ENCODE measurements around the gene DNAH2.

GRCh38 chr17:7817643-7817964 is 100.1 kb downstream of the DNAH2 start:
- TF ChIP-seq ETS1 (IDR thresholded peaks at IDR 0.05) (no peak), EZH2 (IDR thresholded peaks at IDR 0.05; ENCODE audit: low read depth, unreplicated experiment) (no peak), STAT1 (IDR thresholded peaks at IDR 0.05; ENCODE audit: unreplicated experiment) (no peak), CTCF (conservative IDR thresholded peaks at IDR 0.05; ENCODE audit: low read depth in 2 of 2) (no peak), POLR2AphosphoS5 (IDR thresholded peaks at IDR 0.05; ENCODE audit: low read depth) (no peak), EZH2phosphoT487 (IDR thresholded peaks at IDR 0.05; ENCODE audit: unreplicated experiment) (no peak), JUNB (IDR thresholded peaks at IDR 0.05; ENCODE audit: unreplicated experiment) (no peak), ZNF331 (CRISPR knock-in tag; IDR thresholded peaks at IDR 0.05; ENCODE audit: low read depth) (no peak)

Measured in GM23338 (cell line).